ENCODE results near the gene UST.

DNA sequence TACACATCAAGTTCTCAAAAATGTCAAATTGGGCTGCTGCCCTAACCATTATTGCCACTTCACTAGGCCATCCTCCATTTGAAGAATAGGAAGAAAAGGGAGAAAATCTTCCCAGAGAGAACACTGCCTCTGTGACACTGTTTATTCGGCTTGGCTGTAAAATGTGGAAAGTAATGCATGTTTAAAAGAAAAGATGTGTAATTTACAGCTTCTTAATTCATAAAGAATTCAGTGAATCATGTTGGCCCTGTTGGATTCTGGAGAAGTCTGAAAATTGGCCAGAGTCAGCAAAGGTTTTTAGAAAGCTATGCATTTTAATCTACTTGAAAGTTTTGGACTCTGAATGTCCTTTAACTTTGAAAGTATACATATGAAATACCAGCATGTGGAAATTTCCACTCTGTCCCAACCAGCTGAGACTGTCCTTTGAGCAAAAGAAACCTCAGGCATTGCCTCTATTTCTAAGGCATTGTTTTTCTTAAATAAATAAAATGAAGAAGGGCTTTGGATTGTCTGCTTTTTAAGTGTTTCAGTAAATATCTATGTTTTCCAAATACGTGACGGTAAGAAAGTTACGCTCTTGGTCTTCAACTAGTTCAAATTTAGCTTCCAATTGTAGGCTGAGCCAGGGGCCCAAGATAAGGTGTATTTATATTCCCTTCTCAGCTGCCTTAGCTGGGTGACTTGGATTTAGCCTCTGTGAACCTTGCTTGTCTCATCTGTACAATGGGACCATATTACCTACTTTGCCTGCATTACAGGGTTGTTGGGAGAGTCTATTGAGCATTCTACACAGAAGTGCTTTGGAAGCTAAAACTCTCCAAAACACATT lies 222.2 kb downstream of the UST start:
- TF ChIP-seq, protein P1, sequence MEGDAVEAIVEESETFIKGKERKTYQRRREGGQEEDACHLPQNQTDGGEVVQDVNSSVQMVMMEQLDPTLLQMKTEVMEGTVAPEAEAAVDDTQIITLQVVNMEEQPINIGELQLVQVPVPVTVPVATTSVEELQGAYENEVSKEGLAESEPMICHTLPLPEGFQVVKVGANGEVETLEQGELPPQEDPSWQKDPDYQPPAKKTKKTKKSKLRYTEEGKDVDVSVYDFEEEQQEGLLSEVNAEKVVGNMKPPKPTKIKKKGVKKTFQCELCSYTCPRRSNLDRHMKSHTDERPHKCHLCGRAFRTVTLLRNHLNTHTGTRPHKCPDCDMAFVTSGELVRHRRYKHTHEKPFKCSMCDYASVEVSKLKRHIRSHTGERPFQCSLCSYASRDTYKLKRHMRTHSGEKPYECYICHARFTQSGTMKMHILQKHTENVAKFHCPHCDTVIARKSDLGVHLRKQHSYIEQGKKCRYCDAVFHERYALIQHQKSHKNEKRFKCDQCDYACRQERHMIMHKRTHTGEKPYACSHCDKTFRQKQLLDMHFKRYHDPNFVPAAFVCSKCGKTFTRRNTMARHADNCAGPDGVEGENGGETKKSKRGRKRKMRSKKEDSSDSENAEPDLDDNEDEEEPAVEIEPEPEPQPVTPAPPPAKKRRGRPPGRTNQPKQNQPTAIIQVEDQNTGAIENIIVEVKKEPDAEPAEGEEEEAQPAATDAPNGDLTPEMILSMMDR (conservative IDR thresholded peaks at IDR 0.05; ENCODE audit: low read length): no peak
- TF ChIP-seq EZH2phosphoT487 (IDR thresholded peaks at IDR 0.05; ENCODE audit: borderline replicate concordance): no peak

All from Loucy (cell line).